WTC11 (cell line): Measurements from ENCODE around the gene INTS4. TPM values are rescaled to one million over a fixed set of nuclear protein-coding genes. Genes with fewer than 3 reads are reported as not detected.

Source experiments
- ATAC-seq: fragments of 200-7000 bp; cut with Tn5 transposase; 2 replicates; pipeline ENCODE4 v1.10.0; 2021; ENCODE audit warnings: mild to moderate bottlenecking, moderate library complexity
- CTCF ChIA-PET: fragments of 300-600 bp; sonication (Branson Sonifier 250); formaldehyde crosslinking; loops from one replicate; lab custom pipeline; 2021; ENCODE audit warnings: antibody characterized with exemption; lab: Charles Lee
- POLR2A ChIA-PET: fragments of 350-600 bp; sonication (Branson Sonifier 250); formaldehyde crosslinking; loops from one replicate; lab custom pipeline; 2021; ENCODE audit warnings: antibody characterized with exemption; lab: Charles Lee
- DNase-seq: peaks from one replicate; pipeline ENCODE4 v3.0.0; 2021; ENCODE audit warnings: low spot score
- H3K27ac Mint-ChIP-seq: 2 replicates; pipeline ENCODE4 v1.8.0; 2021; ENCODE audit warnings: mixed read lengths
- H3K27me3 Mint-ChIP-seq: 2 replicates; pipeline ENCODE4 v1.8.0; 2021; ENCODE audit warnings: low read depth, mild to moderate bottlenecking, moderate library complexity, mixed read lengths
- H3K36me3 Mint-ChIP-seq: 2 replicates; pipeline ENCODE4 v1.8.0; 2021; ENCODE audit warnings: mixed read lengths
- H3K4me1 Mint-ChIP-seq: 2 replicates; pipeline ENCODE4 v1.8.0; 2022; ENCODE audit warnings: mixed read lengths
- H3K4me3 Mint-ChIP-seq: 2 replicates; pipeline ENCODE4 v1.8.0; 2021; ENCODE audit warnings: mild to moderate bottlenecking, moderate library complexity, mixed read lengths
- H3K9me3 Mint-ChIP-seq: 2 replicates; pipeline ENCODE4 v1.8.0; 2021; ENCODE audit warnings: mixed read lengths
- ATF6 ChIP-seq: sonication (generic); formaldehyde crosslinking; IDR thresholded peaks from 2 replicates; pipeline ENCODE4 v1.8.1; 2023; ENCODE audit warnings: mild to moderate bottlenecking, missing genetic modification reagents
- E2F1 ChIP-seq: sonication (generic); formaldehyde crosslinking; IDR thresholded peaks from 2 replicates; pipeline ENCODE4 v1.8.0; 2022; ENCODE audit warnings: mild to moderate bottlenecking, missing genetic modification reagents
- MAX ChIP-seq: sonication (generic); formaldehyde crosslinking; IDR thresholded peaks from 2 replicates; pipeline ENCODE4 v1.8.0; 2022; ENCODE audit warnings: mild to moderate bottlenecking, missing genetic modification reagents
- NFE2L1 ChIP-seq: sonication (generic); formaldehyde crosslinking; IDR thresholded peaks from 2 replicates; pipeline ENCODE4 v1.8.1; 2023; ENCODE audit warnings: missing genetic modification reagents
- NR2C2 ChIP-seq: sonication (generic); formaldehyde crosslinking; IDR thresholded peaks from 2 replicates; pipeline ENCODE4 v1.8.0; 2022; ENCODE audit warnings: mild to moderate bottlenecking, missing genetic modification reagents
- NR3C1 ChIP-seq: sonication (generic); formaldehyde crosslinking; conservative IDR thresholded peaks from 2 replicates; pipeline ENCODE4 v1.8.1; 2023; ENCODE audit warnings: low read depth, mild to moderate bottlenecking, missing genetic modification reagents
- USF2 ChIP-seq: sonication (generic); formaldehyde crosslinking; IDR thresholded peaks from 2 replicates; pipeline ENCODE4 v1.8.1; 2023; ENCODE audit warnings: mild to moderate bottlenecking, missing genetic modification reagents, moderate library complexity
- ZNF219 ChIP-seq: sonication (generic); formaldehyde crosslinking; IDR thresholded peaks from 2 replicates; pipeline ENCODE4 v1.8.0; 2023; ENCODE audit warnings: missing genetic modification reagents, mild to moderate bottlenecking, borderline replicate concordance
- ZNF416 ChIP-seq: fragments of 250-450 bp; sonication (Bioruptor Pico); IDR thresholded peaks from 2 replicates; pipeline ENCODE4 v1.9.0; 2021; ENCODE audit warnings: mild to moderate bottlenecking, inconsistent platforms
- total RNA-seq: library from RNA; stranded (reverse); gene quantifications from 3 replicates; pipeline ENCODE4 v1.2.3, GENCODE V29; 2021
- TF ChIP-seq, protein P1 (sequence below): fragments of 250-450 bp; sonication (Bioruptor Pico); IDR thresholded peaks from 2 replicates; pipeline ENCODE4 v1.9.0; 2021; ENCODE audit warnings: mild to moderate bottlenecking, borderline replicate concordance
- TF ChIP-seq, protein P2 (sequence below): fragments of 200-600 bp; IDR thresholded peaks from 2 replicates; pipeline ENCODE4 v1.8.0; 2022; ENCODE audit warnings: antibody characterized with exemption
- TF ChIP-seq, protein P3 (sequence below): sonication (generic); formaldehyde crosslinking; IDR thresholded peaks from 2 replicates; pipeline ENCODE4 v1.8.1; 2023; ENCODE audit warnings: mild to moderate bottlenecking, missing genetic modification reagents, borderline replicate concordance

INTS4 gene
- total RNA-seq, 1 experiment from 2014 or later, result 34.2 TPM

DNA sequence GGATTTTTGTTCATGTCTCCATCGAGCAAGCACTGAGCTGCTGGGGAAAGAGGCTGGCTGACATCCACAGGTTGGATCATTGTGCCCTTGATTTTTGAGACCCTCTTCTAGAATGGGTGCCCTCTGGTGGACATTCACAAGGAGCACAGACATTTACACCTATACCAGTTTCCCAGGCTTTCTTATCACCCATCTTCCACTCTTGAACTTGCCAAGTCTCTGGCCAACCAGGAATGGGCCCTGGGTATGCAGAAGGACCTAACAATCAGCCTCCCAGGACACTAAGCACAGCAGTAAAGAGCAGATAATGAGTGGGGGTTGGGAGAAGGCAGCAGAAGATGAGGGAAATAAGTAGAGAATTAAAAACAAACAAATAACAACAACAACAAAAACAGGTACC, 5.7 kb upstream of the INTS4 start:
- Mint-ChIP-seq H3K36me3 (no peaks in the 10 kb centered on the region), H3K9me3 (no peaks in the 10 kb centered on the region), H3K4me3 (no peak overlapping the region), H3K27me3 (no peaks in the 10 kb centered on the region), H3K4me1 (peaks cover 11% of the 10 kb centered on the region), H3K27ac (no peak overlapping the region)
- ChIA-PET POLR2A (no interaction called here), CTCF (interaction anchor here (0.6 to 1.5 kb wide), 12 partner anchors 21 to 398 kb away, joined by 3 to 12 read pairs (median 4); partner anchors contain the start of genes KCTD14 and NDUFC2)
- ATAC-seq, result peak; percentile 97
- TF ChIP-seq, protein P1, sequence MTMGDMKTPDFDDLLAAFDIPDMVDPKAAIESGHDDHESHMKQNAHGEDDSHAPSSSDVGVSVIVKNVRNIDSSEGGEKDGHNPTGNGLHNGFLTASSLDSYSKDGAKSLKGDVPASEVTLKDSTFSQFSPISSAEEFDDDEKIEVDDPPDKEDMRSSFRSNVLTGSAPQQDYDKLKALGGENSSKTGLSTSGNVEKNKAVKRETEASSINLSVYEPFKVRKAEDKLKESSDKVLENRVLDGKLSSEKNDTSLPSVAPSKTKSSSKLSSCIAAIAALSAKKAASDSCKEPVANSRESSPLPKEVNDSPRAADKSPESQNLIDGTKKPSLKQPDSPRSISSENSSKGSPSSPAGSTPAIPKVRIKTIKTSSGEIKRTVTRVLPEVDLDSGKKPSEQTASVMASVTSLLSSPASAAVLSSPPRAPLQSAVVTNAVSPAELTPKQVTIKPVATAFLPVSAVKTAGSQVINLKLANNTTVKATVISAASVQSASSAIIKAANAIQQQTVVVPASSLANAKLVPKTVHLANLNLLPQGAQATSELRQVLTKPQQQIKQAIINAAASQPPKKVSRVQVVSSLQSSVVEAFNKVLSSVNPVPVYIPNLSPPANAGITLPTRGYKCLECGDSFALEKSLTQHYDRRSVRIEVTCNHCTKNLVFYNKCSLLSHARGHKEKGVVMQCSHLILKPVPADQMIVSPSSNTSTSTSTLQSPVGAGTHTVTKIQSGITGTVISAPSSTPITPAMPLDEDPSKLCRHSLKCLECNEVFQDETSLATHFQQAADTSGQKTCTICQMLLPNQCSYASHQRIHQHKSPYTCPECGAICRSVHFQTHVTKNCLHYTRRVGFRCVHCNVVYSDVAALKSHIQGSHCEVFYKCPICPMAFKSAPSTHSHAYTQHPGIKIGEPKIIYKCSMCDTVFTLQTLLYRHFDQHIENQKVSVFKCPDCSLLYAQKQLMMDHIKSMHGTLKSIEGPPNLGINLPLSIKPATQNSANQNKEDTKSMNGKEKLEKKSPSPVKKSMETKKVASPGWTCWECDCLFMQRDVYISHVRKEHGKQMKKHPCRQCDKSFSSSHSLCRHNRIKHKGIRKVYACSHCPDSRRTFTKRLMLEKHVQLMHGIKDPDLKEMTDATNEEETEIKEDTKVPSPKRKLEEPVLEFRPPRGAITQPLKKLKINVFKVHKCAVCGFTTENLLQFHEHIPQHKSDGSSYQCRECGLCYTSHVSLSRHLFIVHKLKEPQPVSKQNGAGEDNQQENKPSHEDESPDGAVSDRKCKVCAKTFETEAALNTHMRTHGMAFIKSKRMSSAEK (CRISPR knock-in tag), result no peak
- TF ChIP-seq, protein P2, sequence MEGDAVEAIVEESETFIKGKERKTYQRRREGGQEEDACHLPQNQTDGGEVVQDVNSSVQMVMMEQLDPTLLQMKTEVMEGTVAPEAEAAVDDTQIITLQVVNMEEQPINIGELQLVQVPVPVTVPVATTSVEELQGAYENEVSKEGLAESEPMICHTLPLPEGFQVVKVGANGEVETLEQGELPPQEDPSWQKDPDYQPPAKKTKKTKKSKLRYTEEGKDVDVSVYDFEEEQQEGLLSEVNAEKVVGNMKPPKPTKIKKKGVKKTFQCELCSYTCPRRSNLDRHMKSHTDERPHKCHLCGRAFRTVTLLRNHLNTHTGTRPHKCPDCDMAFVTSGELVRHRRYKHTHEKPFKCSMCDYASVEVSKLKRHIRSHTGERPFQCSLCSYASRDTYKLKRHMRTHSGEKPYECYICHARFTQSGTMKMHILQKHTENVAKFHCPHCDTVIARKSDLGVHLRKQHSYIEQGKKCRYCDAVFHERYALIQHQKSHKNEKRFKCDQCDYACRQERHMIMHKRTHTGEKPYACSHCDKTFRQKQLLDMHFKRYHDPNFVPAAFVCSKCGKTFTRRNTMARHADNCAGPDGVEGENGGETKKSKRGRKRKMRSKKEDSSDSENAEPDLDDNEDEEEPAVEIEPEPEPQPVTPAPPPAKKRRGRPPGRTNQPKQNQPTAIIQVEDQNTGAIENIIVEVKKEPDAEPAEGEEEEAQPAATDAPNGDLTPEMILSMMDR, result peak; percentile 61
- peak; percentile 34 for DNase-seq

DNA sequence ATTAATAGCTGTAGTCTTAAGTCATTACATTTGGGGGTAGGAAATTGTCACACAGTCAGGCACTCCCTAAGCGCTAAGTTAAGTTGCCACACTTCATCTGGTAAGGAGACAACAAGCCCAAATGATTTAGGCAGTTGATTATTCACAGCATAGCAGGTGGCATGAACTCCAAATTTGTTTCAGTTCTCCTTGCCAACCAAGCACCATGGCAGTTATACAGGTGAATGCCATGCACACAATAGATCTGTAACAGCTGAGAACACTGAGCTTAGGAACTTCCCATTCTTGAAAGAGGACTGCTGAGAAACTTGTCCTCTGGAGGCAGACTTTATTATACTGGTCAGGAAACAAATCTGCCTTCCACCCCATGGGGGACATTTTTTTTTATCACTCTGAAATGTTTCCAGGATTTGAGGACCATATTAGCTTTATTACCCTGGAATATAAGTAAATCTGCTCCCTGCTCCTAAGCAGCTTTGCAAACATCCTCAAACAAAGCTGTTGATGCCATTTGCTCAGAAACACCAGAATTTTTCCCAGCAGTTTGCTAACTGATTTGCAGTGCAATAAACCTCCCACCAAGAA, 5.1 kb upstream of the INTS4 start:
- Mint-ChIP-seq H3K36me3 (no peaks in the 10 kb centered on the region), H3K9me3 (no peaks in the 10 kb centered on the region), H3K27ac (no peak overlapping the region), H3K4me1 (peaks cover 14% of the 10 kb centered on the region), H3K27me3 (no peaks in the 10 kb centered on the region), H3K4me3 (no peak overlapping the region)
- CTCF ChIA-PET, result interaction anchor here (0.6 to 1.5 kb wide), 12 partner anchors 21 to 397 kb away, joined by 3 to 12 read pairs (median 4); partner anchors contain the start of genes KCTD14 and NDUFC2
- ATAC-seq, result no peak
- DNase-seq, result no peak
- POLR2A ChIA-PET, result no interaction called here
- no peak for TF ChIP-seq ATF6 (CRISPR knock-in tag)
- no peak for TF ChIP-seq USF2 (CRISPR knock-in tag)
- TF ChIP-seq, protein P2, result no peak
- no peak for TF ChIP-seq E2F1 (CRISPR knock-in tag)
- TF ChIP-seq, protein P3, sequence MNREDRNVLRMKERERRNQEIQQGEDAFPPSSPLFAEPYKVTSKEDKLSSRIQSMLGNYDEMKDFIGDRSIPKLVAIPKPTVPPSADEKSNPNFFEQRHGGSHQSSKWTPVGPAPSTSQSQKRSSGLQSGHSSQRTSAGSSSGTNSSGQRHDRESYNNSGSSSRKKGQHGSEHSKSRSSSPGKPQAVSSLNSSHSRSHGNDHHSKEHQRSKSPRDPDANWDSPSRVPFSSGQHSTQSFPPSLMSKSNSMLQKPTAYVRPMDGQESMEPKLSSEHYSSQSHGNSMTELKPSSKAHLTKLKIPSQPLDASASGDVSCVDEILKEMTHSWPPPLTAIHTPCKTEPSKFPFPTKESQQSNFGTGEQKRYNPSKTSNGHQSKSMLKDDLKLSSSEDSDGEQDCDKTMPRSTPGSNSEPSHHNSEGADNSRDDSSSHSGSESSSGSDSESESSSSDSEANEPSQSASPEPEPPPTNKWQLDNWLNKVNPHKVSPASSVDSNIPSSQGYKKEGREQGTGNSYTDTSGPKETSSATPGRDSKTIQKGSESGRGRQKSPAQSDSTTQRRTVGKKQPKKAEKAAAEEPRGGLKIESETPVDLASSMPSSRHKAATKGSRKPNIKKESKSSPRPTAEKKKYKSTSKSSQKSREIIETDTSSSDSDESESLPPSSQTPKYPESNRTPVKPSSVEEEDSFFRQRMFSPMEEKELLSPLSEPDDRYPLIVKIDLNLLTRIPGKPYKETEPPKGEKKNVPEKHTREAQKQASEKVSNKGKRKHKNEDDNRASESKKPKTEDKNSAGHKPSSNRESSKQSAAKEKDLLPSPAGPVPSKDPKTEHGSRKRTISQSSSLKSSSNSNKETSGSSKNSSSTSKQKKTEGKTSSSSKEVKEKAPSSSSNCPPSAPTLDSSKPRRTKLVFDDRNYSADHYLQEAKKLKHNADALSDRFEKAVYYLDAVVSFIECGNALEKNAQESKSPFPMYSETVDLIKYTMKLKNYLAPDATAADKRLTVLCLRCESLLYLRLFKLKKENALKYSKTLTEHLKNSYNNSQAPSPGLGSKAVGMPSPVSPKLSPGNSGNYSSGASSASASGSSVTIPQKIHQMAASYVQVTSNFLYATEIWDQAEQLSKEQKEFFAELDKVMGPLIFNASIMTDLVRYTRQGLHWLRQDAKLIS (CRISPR knock-in tag), result no peak
- no peak for TF ChIP-seq NR3C1
- TF ChIP-seq NR2C2 (CRISPR knock-in tag), result no peak
- no peak for TF ChIP-seq ZNF219 (CRISPR knock-in tag)
- no peak for TF ChIP-seq ZNF416
- no peak for TF ChIP-seq MAX (CRISPR knock-in tag)
- no peak for TF ChIP-seq NFE2L1 (CRISPR knock-in tag)
